Activated CD8-positive, alpha-beta memory T cell treated with anti-CD3 and anti-CD28 coated beads for 4 hours (primary cell): ENCODE results near the gene IKZF5.
A peak's percentile ranks its signal among the peaks of the same experiment; 100 is the strongest.

Experiments
- DNase-seq, 2 donors: peaks; one replicate each; pipeline ENCODE4 v3.0.0-alpha.2; 2020; ENCODE audit warnings: low read depth in 2 of 2

The IKZF5 gene

DNA sequence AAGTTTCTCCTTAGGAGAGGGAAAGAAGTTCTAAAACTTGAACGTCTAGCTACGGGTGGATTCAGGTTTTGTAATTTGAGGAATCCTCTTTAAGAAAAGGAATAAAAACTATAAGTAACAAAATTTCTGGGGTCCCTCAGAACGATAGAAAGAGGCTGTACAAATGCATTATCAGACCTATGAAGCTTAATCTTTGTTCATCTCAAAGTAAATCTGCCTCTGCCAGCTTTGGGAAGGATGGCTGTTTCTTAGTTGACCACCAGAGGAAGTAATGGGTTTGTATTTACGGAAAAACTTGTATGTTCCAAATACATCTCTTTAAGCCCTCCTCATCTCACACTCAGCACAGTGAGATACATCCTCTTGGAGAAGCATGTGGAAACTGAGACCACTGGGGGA is 27.5 kb downstream of the IKZF5 start:
- DNase-seq, result no peak

DNA sequence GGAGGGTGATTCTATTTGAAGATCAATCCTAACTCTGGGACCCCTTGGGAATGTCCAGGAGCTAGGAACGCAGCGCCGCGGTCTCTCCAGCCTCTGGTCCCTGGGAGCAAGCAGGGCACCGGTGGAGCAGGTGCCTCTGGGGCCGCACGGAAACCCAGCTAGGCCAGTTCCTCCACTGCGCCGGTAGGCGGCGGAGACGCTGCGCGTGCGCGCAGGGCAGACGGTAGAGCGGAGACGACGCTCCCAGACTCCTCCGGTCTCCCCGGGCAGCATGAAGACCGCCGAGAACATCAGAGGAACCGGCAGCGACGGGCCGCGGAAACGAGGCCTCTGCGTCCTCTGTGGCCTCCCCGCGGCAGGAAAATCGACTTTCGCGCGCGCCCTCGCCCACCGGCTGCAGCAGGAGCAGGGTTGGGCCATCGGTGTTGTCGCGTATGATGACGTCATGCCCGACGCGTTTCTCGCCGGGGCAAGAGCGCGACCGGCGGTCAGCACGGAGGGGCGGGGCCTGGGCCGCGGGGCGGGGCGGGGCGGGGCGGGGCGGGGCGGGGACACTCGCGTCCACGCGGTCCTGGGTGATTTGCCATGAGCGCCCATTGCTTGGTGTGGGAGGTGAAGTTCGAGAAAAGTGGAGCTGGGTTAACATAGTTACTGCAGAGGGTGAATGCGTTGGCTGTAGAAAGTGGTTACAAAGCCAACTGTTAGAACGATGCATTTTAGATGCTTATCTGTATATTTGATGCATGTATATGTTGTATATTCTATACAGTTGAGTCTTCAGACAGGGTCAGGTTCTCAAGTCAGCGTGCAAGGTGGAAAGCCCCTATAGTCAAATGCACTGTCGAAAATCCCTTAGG is 28.2 kb downstream of the IKZF5 start, which contains the start of gene PSTK:
Gene PSTK, plus strand, starts transcription at position 193 of the 857 bp plus-strand sequence. Its CDS starts 79 bp downstream, at position 272.
- DNase-seq, result peak; percentile 75 to 79

- no peak for DNase-seq
These were observed 34.0 kb downstream of the IKZF5 start for GRCh38 chr10:122974543-122975064.

DNA sequence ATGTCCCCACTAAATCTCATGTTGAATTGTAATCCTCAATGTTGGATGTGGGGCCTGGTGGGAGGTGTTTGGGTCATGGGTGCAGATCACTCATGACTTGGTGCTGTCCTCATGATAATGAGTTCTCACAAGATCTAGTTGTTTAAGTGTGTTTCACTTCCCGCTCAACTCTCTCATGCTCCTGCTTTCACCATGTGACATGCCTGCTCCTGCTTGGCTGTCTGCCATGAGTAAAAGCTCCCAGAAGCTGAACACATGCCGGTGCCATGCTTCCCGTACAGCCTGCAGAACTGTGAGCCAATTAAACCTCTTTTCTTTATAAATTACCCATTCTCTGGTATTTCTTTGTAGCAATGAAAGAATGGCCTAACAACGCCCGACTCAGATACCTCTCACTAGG is 34.6 kb downstream of the IKZF5 start:
- no peak for DNase-seq

- no peak for DNase-seq
These were observed 39.9 kb downstream of the IKZF5 start for GRCh38 chr10:122968698-122969097.

GRCh38 chr10:122966879-122967278 is 41.7 kb downstream of the IKZF5 start:
- DNase-seq, result no peak

DNA sequence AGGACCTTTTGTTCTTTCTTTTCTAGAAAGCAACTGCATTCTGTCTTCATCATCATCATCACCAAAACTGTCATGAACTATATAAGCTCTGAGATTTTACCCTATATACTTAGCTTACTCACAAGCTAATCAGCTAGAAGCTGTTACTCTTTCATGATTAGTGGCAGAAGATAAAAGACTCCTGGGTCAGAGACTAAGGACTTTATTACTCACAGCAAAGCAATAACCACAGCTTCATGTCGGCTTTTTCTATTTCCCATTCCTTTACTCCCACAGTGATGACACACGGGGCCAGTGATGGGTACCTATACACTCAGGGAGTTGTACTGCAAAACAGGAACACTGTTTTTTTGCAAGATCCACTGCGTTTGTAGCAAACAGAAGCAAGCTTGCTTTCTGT is 46.2 kb downstream of the IKZF5 start:
- DNase-seq, result no peak

- no peak for DNase-seq
These were observed 51.1 kb downstream of the IKZF5 start for GRCh38 chr10:122957474-122957873.

GRCh38 chr10:122955892-122956291 is 52.7 kb downstream of the IKZF5 start:
- no peak for DNase-seq

DNA sequence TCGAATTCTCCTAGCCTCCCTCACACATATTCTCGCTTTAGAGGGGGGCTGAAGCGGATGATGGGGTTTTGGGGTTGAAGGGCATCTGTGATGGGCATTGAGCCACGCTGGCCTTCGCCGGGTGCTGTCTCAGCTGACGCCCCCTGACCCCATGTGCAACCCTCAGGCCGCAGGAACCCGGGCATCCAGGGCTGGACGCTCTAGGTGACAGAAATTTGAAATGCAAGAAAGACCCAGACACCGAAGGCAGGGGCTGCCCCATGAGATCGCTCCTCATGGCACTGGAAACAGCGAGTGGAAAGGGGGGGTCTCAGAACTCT is 53.9 kb downstream of the IKZF5 start:
- no peak for DNase-seq

- peak; percentile 95 to 98 for DNase-seq
These were observed 54.5 kb downstream of the IKZF5 start, which contains the start of gene C10orf88 for GRCh38 chr10:122953902-122954730. C10orf88 (minus strand) TSS chr10:122954227; CDS start chr10:122954178, 49 bp downstream.

GRCh38 chr10:122949296-122949695 is 59.3 kb downstream of the IKZF5 start:
- DNase-seq, result no peak
